Calu3 (cell line): ENCODE data around the gene TAS1R3. TPM values are rescaled to one million over a fixed set of nuclear protein-coding genes. Genes with fewer than 3 reads are reported as not detected.

Source experiments
- BruUV-seq: library from RNA; stranded (reverse); fragments of 400-500 nt; replicated peaks from 2 replicates; lab custom pipeline; 2021; lab: Mats Ljungman, UMichigan
- CTCF ChIA-PET: fragments of 300-600 bp; sonication (Branson Sonifier 250); formaldehyde crosslinking; loops from one replicate; lab custom pipeline; 2022; ENCODE audit warnings: antibody characterized with exemption; lab: Charles Lee
- DNase-seq: peaks from one replicate; pipeline ENCODE4 v3.0.0; 2022
- H3K27ac Mint-ChIP-seq: one replicate; pipeline ENCODE4 v1.8.0; 2022; ENCODE audit warnings: mixed read lengths; ENCODE audit not compliant: unreplicated experiment
- H3K27me3 Mint-ChIP-seq: one replicate; pipeline ENCODE4 v1.8.0; 2022; ENCODE audit warnings: mixed read lengths; ENCODE audit not compliant: unreplicated experiment
- H3K36me3 Mint-ChIP-seq: one replicate; pipeline ENCODE4 v1.8.0; 2022; ENCODE audit warnings: mild to moderate bottlenecking, moderate library complexity, mixed read lengths; ENCODE audit not compliant: insufficient read depth, unreplicated experiment
- H3K4me1 Mint-ChIP-seq: one replicate; pipeline ENCODE4 v1.8.0; 2022; ENCODE audit warnings: mild to moderate bottlenecking, low read depth, mixed read lengths; ENCODE audit not compliant: unreplicated experiment
- H3K4me3 Mint-ChIP-seq: one replicate; pipeline ENCODE4 v1.8.0; 2022; ENCODE audit warnings: mild to moderate bottlenecking, low read depth, moderate library complexity, mixed read lengths; ENCODE audit not compliant: unreplicated experiment
- H3K9me3 Mint-ChIP-seq: one replicate; pipeline ENCODE4 v1.8.0; 2022; ENCODE audit warnings: low read depth, mixed read lengths; ENCODE audit not compliant: unreplicated experiment
- intact Hi-C: fragments of 100-400 bp; cut with micrococcal nuclease; formaldehyde crosslinking; loops from one replicate; pipeline ENCODE4 v1.10.0; 2022; ENCODE audit not compliant: unreplicated experiment
- total RNA-seq: library from RNA; stranded (reverse); gene quantifications from 2 replicates; pipeline ENCODE4 v1.2.3, GENCODE V29; 2022
- TF ChIP-seq, protein P1 (sequence below): fragments of 200-600 bp; IDR thresholded peaks from one replicate; pipeline ENCODE4 v1.8.0; 2022; ENCODE audit warnings: antibody characterized with exemption; ENCODE audit not compliant: unreplicated experiment

Gene TAS1R3
- total RNA-seq, 1 experiment from 2014 or later = 0.42 TPM

DNA sequence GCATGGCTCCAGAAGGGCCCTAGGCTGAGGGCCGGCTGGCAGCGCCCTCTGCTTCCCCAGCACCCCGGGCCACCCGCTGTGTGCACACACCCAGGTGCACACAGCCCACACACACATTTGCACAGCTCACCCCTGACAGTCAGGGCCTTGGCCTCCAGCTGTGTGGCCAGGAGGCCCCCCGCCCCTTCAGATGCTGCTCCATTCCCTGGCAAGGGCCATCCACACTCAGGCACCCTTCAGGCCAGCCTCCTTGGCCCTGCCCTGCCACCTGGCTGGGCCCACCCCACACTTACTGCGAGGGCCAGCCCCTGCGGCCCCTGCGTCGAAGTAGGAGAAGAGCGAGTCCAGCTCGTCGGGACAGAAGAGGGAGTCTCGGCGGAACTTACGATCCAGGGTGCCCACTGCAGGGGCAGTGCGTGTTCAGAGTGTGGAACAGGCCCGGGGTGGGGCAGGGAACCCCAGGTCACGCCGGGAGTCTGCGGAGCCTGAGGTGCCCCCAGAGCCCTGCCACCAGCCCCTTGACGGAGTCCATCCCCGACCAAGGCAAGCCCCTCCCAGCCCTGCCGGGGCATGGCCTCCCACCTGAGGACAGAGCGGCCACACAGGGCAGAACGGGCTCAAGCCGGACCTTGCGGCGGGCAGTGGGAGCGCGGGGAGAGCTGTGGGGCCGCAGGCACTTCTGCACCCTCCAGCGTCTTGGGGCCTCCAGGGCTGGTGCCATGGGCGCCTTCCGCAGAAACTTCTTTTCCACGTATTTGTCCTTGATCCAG lies 35.7 kb upstream of the TAS1R3 start:
- Mint-ChIP-seq H3K4me1 (no peaks in the 10 kb centered on the region), H3K9me3 (no peaks in the 10 kb centered on the region), H3K4me3 (no peak overlapping the region), H3K27ac (no peak overlapping the region), H3K36me3 (peaks cover 23% of the 10 kb centered on the region), H3K27me3 (no peaks in the 10 kb centered on the region)
- CTCF ChIA-PET = no interaction called here
- TF ChIP-seq, protein P1, sequence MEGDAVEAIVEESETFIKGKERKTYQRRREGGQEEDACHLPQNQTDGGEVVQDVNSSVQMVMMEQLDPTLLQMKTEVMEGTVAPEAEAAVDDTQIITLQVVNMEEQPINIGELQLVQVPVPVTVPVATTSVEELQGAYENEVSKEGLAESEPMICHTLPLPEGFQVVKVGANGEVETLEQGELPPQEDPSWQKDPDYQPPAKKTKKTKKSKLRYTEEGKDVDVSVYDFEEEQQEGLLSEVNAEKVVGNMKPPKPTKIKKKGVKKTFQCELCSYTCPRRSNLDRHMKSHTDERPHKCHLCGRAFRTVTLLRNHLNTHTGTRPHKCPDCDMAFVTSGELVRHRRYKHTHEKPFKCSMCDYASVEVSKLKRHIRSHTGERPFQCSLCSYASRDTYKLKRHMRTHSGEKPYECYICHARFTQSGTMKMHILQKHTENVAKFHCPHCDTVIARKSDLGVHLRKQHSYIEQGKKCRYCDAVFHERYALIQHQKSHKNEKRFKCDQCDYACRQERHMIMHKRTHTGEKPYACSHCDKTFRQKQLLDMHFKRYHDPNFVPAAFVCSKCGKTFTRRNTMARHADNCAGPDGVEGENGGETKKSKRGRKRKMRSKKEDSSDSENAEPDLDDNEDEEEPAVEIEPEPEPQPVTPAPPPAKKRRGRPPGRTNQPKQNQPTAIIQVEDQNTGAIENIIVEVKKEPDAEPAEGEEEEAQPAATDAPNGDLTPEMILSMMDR = no peak
- BruUV-seq = no TSS peak
- DNase-seq = no peak
- intact Hi-C loops = no loop called here

DNA sequence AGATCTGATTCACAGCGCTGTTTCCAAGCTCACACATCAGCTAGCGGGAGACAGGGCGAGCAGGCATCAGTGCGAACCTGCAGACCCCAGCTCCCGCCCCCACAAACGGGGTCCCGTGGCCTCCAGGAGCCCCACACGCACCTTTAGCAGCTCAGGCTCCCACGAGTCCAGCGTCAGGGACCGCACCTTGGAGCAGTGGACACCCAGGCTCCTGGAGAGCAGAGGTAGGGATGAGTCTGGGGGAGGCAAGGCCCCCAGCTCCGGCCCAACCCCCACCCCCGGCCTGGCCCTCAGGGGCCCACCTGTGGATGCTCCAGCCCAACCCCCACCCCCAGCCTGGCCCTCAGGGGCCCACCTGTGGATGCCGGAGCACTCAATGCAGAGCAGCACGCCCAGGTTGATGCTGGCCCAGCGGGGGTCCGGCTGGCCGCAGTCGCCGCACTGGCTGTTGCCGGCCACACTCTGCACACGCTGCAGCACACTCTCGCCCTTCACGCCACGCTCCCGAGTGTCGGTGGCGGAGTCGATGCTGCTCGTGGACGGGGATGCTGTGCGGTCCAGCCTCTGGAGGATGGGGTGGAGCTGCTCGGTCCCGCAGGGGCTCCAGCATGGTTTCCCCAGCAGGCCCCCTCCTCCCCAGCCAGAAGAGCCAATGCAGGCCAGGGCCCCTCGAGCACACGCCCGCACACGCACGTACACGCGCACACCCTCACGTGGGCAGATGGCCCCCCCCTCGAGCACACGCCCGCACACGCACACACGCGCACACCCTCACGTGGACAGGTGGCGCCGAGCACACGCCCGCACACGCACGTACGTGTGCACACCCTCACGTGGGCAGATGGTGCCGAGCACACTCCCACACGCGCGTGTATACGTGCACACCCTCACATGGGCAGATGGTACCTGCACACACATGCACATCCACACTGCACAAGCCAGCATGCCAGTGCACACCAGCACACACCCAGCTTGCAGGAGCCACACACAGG lies 34.7 kb upstream of the TAS1R3 start:
- no peaks in the 10 kb centered on the region for H3K4me1 Mint-ChIP-seq
- BruUV-seq = no TSS peak
- H3K36me3 Mint-ChIP-seq = peaks cover 20% of the 10 kb centered on the region
- intact Hi-C loops = no loop called here
- H3K9me3 Mint-ChIP-seq = no peaks in the 10 kb centered on the region
- H3K27me3 Mint-ChIP-seq = no peaks in the 10 kb centered on the region
- H3K27ac Mint-ChIP-seq = no peak overlapping the region
- no peak for DNase-seq
- H3K4me3 Mint-ChIP-seq = no peak overlapping the region
- CTCF ChIA-PET = no interaction called here
- TF ChIP-seq, protein P1 = no peak

DNA sequence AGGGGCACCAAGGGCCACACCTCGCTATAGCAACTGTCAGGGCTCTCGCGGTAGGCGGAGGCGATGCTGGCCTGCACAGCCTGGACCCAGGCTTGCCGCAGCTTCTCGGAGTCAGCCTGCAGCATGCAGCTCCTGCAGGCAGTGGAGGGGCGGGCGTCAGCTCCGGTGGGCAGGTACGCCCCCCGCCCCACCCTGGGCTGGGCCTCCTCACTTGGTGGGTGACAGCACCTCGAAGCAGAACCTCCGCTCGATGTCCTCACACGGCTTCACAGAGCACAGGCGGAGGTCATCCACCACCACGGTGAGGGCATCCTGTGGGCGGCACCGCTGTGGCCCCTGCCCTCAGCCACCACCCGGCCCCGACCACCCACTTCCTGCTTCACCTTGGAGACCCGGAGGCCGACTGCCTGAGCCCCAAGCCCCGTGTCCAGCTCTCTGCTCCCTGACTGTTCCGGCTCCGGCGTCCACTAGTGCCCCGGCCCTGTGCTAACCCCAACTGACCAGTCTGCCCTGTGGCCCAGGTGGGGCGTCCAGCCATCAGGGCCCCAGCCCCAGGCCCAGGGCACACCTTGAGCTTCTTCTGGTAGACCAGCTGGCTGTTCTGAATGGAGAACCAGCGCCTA lies 33.2 kb upstream of the TAS1R3 start:
- no peak for DNase-seq
- CTCF ChIA-PET = no interaction called here
- Mint-ChIP-seq H3K27ac (no peak overlapping the region), H3K27me3 (no peaks in the 10 kb centered on the region), H3K4me3 (no peak overlapping the region), H3K36me3 (peaks cover 13% of the 10 kb centered on the region), H3K4me1 (no peaks in the 10 kb centered on the region), H3K9me3 (no peaks in the 10 kb centered on the region)
- BruUV-seq = no TSS peak
- TF ChIP-seq, protein P1 = no peak
- intact Hi-C loops = no loop called here
